Stomach smooth muscle (tissue), 2 donors: Measurements from ENCODE around the gene DCP2.

Source experiments
- H3K27ac ChIP-seq: one replicate; pipeline ENCODE4 v1.7.0; 2013; ENCODE audit warnings: mild to moderate bottlenecking, low read length, inconsistent platforms
- H3K27me3 ChIP-seq, 2 donors: one replicate each; pipeline ENCODE4 v1.7.0; 2013; ENCODE audit warnings: low read length in 2 of 2; ENCODE audit not compliant: insufficient read depth in 2 of 2, control insufficient read depth in 1 of 2
- H3K36me3 ChIP-seq, 2 donors: one replicate each; pipeline ENCODE4 v1.7.0; 2013; ENCODE audit warnings: low read length in 2 of 2; ENCODE audit not compliant: control insufficient read depth in 2 of 2, insufficient read depth in 2 of 2
- H3K4me1 ChIP-seq: one replicate; pipeline ENCODE4 v1.7.0; 2013; ENCODE audit warnings: low read length; ENCODE audit not compliant: control insufficient read depth, insufficient read depth
- H3K4me3 ChIP-seq, 2 donors: one replicate each; pipeline ENCODE4 v1.7.0; 2013; ENCODE audit warnings: low read length in 2 of 2
- H3K9ac ChIP-seq, 2 donors: one replicate each; pipeline ENCODE4 v1.7.0; 2013; ENCODE audit warnings: low read length in 2 of 2, mild to moderate bottlenecking in 1 of 2
- H3K9me3 ChIP-seq, 2 donors: one replicate each; pipeline ENCODE4 v1.7.0; 2013; ENCODE audit warnings: low read length in 2 of 2; ENCODE audit not compliant: control insufficient read depth in 2 of 2
- donor health status: healthy.
- donor health status: Pancreatic carcinoma.

The DCP2 gene

DNA sequence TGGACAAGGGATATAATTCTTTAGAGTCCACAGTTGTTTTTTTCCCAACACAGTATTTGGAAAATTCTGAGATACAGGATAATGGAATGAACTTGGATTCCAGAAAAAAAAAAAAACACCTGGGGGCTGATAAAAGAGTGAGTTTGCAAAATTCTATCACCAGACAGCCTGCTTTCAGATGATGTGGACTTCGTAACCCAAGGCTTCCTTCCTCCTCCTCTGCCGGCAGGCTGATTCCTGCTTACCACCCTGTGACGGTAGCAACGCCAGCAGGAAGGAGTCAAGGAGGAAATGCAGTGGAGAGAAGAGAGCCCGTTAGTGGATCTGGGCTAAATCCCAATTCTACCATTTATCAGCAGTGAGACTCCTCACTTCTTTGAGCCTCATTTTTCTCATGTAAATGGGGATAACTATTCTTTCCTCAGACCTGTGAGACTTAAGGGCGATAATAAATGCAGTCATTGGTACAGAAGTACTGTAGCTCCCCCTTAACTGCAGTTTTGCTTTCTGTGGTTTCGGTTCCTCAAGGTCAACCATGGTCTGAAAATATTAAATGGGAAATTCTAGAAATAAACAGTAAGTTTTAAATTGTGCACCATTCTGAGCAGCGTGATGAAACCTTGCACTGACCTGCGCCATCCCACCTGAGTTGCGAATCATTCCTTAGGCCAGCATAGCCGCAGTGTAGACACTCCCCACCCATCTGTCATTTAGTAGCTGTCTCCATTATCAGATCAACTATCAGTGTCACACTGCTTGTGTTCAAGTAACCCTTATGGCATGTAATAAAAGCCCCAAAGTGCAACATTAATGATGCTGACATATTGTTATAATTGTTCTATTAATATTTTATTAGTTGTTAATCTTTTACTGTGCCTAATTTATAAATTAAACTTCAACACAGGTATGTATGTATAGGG, 71.4 kb downstream of the DCP2 start:
- no peak overlapping the region for H3K27ac ChIP-seq
- H3K4me1 ChIP-seq = peaks cover 14% of the 10 kb centered on the region
- H3K36me3 ChIP-seq = peaks cover 0 to 11% of the 10 kb centered on the region in 2 donors
- no peaks in the 10 kb centered on the region for H3K9me3 ChIP-seq
- H3K4me3 ChIP-seq = no peak overlapping the region
- no peaks in the 10 kb centered on the region for H3K27me3 ChIP-seq
- no peak overlapping the region for H3K9ac ChIP-seq

DNA sequence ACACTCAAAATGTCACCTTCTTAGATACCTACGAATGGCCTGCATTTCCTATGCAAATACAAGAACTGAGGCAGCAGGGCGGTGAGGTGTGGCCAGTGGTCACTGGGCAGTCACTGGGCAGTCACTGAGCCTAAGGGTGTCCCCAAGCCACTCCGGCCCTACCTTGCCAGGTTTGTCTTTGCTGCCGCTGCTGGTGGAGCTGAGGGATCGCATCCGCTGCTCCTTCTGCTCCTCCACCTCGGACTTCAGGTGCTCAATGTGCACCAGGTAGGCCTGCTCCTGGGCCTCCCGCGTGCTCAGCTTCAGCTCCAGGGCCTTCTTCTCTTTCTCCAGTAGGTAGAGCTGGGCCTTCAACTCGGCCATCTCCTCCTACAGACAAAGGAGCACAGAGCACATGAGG, 72.3 kb downstream of the DCP2 start:
- no peak overlapping the region for H3K4me3 ChIP-seq
- no peaks in the 10 kb centered on the region for H3K27me3 ChIP-seq
- no peak overlapping the region for H3K27ac ChIP-seq
- H3K9ac ChIP-seq = no peak overlapping the region
- H3K9me3 ChIP-seq = no peaks in the 10 kb centered on the region
- H3K4me1 ChIP-seq = peaks cover 8% of the 10 kb centered on the region
- H3K36me3 ChIP-seq = peaks cover 0 to 17% of the 10 kb centered on the region in 2 donors

DNA sequence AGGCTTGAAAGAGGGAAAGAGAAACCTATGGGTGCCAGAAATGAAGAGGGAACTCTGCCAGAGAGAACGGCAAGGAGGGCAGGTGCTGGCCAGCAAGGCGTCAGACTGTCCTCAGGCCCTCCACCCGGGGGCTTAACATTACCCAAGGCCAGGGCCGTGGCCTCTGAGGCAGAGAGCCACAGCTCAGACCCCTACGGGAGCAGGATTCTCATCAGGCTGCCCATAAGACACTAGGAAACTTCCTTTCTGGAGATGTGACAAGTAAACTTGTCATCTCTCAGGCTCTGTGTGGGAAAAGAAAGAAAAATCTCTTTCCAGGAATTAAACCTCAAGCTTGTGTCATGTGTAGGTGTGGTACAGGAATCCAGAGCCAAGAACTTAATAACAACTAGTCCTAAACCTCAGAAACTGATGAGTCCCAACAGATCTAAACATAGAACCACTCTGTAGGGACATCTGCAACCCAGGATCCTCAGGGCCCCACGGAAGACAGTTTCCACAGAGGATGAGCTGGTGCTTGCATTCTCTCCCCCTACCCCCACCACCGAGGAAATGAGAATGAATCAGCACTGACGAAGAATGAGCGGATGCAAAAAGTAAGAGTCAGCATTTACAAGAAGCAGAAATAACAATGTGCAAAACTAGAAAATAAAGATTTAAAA, 74.3 kb downstream of the DCP2 start:
- H3K36me3 ChIP-seq = peaks cover 0 to 19% of the 10 kb centered on the region in 2 donors
- H3K27me3 ChIP-seq = no peaks in the 10 kb centered on the region
- H3K9ac ChIP-seq = no peak overlapping the region
- H3K4me3 ChIP-seq = no peak overlapping the region
- no peak overlapping the region for H3K27ac ChIP-seq
- H3K4me1 ChIP-seq = peaks cover 4% of the 10 kb centered on the region
- no peaks in the 10 kb centered on the region for H3K9me3 ChIP-seq

DNA sequence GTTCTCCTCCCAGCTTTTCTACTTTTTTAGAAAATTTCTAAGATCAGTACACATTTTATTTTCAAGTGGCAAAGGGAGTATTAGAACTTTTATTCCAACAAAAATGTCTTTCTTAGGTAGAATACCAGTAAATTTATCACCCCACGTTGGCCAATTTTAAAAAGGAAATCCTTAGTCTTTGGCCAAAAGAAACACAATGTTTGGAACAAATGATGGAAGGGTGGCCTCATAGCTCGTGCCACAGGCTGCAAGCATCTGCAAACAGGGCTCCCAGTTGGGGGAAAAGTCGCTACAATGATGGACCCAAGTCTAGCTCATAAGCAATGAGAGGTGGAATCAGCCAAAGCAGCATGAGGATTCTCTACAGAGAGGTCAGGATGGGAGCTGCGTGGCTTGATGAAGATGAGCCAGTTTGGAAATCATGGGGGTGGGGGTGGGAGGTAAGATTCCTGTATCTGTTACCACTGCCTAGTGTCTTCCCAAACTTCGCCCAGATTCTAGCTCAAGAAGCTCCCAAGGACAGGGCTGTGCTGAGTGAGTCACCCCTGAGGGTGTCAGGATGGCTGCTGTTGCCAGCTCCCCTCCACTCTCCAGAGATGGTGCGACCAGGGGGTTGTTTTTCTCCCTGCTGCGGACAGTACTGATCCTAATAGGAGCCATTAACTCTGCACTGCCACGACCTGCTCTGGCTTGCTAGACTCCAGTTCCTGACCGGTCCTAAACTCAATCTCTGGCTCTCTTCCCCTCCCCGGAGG, 75.6 kb downstream of the DCP2 start:
- H3K9me3 ChIP-seq = no peaks in the 10 kb centered on the region
- no peaks in the 10 kb centered on the region for H3K27me3 ChIP-seq
- no peak overlapping the region for H3K4me3 ChIP-seq
- H3K27ac ChIP-seq = no peak overlapping the region
- peaks cover 0 to 19% of the 10 kb centered on the region in 2 donors for H3K36me3 ChIP-seq
- peaks cover 4% of the 10 kb centered on the region for H3K4me1 ChIP-seq
- H3K9ac ChIP-seq = no peak overlapping the region

DNA sequence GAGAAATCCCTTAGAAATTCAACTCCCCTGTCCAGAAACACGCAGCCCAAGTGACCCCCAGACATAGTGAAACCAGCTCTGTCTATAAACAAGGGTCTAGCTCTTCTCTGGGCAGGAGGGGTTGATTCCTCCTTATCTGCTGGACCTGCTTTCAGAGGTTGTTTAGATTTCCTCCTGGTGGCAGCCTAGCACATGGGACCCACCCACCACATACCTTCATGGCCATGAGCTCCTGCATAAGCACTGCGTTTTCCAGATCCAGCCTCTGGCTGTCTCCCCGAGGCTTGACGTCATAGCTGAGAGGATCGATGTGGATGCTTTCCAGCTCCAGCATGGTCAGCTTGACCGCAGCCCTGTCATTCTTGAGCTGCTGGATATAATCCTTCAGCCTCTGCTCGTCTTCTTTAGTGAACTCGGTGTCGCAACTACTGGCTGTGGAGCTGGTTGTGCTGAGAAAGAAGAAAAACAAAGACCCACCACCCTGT, 77.0 kb downstream of the DCP2 start:
- Histone ChIP-seq H3K27me3 (no peaks in the 10 kb centered on the region), H3K4me1 (peaks cover 7% of the 10 kb centered on the region), H3K27ac (no peak overlapping the region), H3K36me3 (peaks cover 0 to 17% of the 10 kb centered on the region in 2 donors), H3K9ac (no peak overlapping the region), H3K4me3 (no peak overlapping the region), H3K9me3 (no peaks in the 10 kb centered on the region)

DNA sequence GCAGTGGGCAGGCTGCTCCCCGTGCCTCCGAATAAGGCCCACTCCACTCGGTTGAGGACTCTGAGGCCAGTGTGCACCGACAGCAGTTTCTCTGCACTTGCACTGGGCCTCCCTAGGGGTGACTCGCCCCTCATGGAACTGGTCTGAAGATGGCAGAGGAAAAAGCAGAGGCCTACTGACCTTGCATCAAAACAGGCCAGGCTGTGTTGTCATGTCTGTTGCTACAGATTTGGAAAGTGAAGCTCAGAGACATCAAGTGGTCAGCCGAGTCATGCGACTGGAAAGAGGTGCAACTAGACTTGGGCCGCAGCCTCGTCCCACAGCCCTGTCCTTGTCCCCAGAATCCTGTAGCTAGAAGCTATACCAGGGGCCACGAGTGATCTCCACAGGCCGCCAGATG, 78.3 kb downstream of the DCP2 start:
- Histone ChIP-seq H3K9me3 (no peaks in the 10 kb centered on the region), H3K4me1 (peaks cover 16% of the 10 kb centered on the region), H3K27ac (no peak overlapping the region), H3K36me3 (peaks cover 0 to 17% of the 10 kb centered on the region in 2 donors), H3K27me3 (no peaks in the 10 kb centered on the region), H3K4me3 (no peak overlapping the region), H3K9ac (no peak overlapping the region)

DNA sequence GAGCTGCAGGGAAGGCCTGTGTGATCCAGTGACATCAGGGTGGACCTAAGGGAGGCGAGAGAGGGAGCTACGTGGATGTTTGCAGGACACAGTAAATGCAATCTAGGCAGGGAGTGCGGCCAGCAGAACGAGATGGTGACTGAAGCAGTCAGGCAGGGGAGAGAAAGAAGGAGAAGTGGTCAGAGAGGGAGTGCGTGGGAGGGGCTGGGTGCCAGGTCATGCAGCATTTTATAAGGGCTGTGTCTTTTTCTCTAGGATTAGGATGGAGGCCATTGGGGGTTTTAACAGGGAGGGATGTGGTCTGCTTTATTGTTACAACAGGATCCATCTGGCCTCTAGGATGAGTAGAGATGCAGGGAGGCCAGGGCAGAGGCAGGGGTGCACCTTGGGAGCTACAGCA, 80.4 kb downstream of the DCP2 start:
- no peak overlapping the region for H3K9ac ChIP-seq
- no peak overlapping the region for H3K4me3 ChIP-seq
- H3K9me3 ChIP-seq = no peaks in the 10 kb centered on the region
- peaks cover 12% of the 10 kb centered on the region for H3K4me1 ChIP-seq
- no peaks in the 10 kb centered on the region for H3K27me3 ChIP-seq
- peaks cover 0 to 17% of the 10 kb centered on the region in 2 donors for H3K36me3 ChIP-seq
- no peak overlapping the region for H3K27ac ChIP-seq

DNA sequence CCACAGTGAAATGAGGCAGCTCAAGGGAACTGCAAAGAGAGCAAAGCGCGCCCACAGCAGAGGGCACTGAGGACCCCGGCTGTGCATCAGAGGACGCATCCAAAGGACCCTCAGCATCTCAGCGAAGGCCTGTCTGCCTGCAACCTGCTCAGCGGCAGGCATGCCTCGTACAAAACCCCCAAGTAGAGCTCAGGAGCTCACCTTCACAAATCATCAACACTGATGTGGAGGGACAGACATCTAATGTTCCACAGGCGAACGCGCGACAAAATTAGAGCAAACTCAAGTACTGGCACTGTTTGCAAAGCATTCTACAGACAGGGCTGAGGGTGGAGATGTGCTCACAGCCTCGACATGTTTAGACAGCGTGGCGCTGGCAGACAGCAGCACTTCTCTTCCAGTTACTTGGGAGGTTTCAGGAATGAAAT, 81.0 kb downstream of the DCP2 start:
- Histone ChIP-seq H3K9me3 (no peaks in the 10 kb centered on the region), H3K27me3 (no peaks in the 10 kb centered on the region), H3K4me1 (peaks cover 12% of the 10 kb centered on the region), H3K36me3 (peaks cover 0 to 13% of the 10 kb centered on the region in 2 donors), H3K27ac (no peak overlapping the region), H3K4me3 (no peak overlapping the region), H3K9ac (no peak overlapping the region)

DNA sequence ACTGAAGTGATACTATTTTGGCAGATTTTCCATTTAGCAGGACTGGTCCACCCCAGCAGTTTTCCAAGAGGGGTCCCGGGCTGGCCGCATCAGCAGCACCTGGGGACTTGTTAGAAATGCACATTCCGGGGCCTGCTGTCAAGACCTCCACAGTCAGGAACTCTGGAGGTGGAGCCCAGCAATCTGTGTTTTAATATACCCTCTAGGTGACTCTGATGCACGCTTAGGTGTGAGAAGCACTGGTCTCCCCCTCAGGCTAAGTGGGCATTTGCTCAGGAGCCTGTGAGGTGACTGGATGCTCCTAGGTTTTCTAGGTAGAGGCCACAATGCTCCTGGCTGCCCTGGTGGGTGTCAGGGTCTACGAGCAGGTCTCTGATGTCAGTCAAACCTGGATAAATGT, 81.7 kb downstream of the DCP2 start:
- Histone ChIP-seq H3K27me3 (no peaks in the 10 kb centered on the region), H3K4me3 (no peak overlapping the region), H3K4me1 (peaks cover 12% of the 10 kb centered on the region), H3K36me3 (peaks cover 2 to 14% of the 10 kb centered on the region in 2 donors), H3K9me3 (no peaks in the 10 kb centered on the region), H3K27ac (no peak overlapping the region), H3K9ac (no peak overlapping the region)

DNA sequence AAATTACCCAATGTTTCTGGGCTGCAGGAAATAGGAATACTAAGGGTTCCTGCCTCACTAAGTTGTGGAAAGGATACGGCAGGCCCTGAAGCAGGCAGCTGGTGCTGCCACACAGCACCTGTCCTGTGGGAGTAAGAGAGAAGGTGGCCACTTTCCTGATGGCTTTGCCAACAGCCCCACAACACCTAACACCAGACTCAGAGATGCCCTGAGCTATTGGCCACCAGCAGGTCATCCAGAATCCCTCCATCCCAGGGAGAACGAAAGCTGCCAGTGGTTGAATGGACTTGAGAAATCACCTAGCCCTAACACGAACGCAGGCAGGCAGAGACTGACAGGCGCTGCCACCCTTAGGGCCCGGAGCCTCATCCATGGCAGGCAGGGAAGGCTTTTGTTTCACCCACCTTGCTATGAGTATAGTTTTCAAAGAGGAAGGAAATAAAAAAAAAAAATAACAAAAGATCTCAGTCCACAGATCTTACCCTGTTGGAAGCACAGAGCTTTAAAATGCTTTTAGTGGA, 82.2 kb downstream of the DCP2 start:
- no peaks in the 10 kb centered on the region for H3K9me3 ChIP-seq
- no peak overlapping the region for H3K9ac ChIP-seq
- peaks cover 3 to 14% of the 10 kb centered on the region in 2 donors for H3K36me3 ChIP-seq
- H3K27ac ChIP-seq = no peak overlapping the region
- H3K4me1 ChIP-seq = peaks cover 15% of the 10 kb centered on the region
- H3K27me3 ChIP-seq = no peaks in the 10 kb centered on the region
- H3K4me3 ChIP-seq = no peak overlapping the region
